Measurements from ENCODE around the gene NAA20.

NAA20 gene

GRCh38 chr20:20073801-20074371, 56.7 kb downstream of the NAA20 start:
- DNase-seq (ENCODE audit: low read depth in 2 of 2, low spot score in 1 of 2), result no peak

DNA sequence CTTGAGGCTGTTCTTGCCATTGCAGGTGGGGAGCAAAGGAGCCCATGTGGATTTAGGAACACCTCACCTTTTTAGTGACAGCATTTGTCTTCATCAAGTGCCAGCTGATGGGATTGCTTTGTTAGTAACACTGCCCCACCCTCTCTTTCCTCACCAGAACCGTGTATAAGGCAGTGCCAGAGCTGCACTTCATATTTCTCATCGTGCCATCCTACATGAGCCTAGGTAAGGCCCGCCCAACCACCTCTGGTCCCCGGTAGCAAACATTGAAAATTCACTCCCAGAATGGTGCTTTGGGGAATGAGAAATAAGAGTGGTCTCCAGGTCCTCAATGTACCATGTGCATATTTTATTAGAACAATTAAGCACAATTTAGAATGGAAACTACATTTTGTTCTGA, 57.9 kb downstream of the NAA20 start:
- no peak for DNase-seq (ENCODE audit: low read depth in 2 of 2, low spot score in 1 of 2)

- no peak for DNase-seq (ENCODE audit: low read depth in 2 of 2, low spot score in 1 of 2)
Observed at GRCh38 chr20:20076297-20077065, 59.3 kb downstream of the NAA20 start.

- DNase-seq (ENCODE audit: low read depth in 2 of 2, low spot score in 1 of 2), result no peak
Observed at GRCh38 chr20:20078041-20078440, 60.9 kb downstream of the NAA20 start.

DNA sequence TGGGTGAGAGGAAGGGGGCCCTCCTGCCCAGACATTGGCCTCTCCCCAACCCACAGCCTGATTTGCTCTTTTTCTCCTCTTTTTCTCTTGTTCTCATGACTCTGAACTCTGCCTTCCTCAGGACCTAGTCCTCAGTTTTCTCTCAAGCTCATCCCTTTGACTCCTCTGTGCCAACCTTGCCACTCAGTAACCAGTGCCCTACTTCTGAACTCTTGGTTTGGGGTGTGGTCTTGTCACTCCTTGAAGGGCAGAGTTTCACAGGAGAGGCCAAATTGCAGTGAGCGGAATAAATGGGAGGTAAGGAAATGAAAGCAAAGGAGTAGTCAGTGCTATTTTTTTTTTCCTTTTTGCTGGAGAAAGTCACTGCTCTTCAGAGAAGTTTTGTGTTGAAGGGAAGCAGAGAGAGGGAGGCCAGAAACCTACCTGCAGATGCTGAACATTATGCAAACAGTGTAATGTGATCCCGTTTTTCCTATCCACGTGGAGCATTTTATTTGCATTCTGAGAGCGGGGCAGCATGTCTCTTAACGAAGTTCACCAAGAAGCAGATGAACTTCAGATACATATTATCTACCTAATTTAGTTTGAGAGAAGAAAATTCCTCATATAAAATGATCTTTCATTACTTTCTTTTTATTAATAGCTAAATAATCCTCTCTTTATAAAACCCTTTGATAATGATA, 62.1 kb downstream of the NAA20 start:
- DNase-seq (ENCODE audit: low read depth in 2 of 2, low spot score in 1 of 2), result no peak
